Midbrain (tissue), 1 donor: ENCODE measurements around the gene ITPR2.

Experiments used
- DNase-seq: peaks from one replicate; lab custom pipeline; 2025; lab: John Stamatoyannopoulos, UW

The ITPR2 gene

DNA sequence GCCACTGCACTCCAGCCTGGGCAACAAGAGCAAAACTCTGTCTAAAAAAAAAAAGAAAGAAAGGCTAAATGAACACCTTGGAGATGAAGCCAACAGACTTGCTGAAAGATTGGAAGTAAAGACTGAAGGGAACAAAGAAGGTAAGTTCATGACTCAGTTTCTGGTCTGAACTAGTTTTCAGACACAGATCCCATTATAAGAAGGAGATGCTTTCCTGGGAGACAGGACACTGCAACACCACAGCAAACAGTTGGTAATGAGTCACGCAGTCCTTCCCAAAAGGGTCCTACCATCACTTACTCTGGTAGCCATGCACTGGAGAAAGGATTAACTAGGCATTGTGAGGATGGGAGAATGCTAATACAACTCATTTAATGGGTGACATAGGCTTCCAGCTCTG, 540.4 kb downstream of the ITPR2 start:
- no peak for DNase-seq

- no peak for DNase-seq
Observed at GRCh38 chr12:26290565-26290964, 542.4 kb downstream of the ITPR2 start.

DNA sequence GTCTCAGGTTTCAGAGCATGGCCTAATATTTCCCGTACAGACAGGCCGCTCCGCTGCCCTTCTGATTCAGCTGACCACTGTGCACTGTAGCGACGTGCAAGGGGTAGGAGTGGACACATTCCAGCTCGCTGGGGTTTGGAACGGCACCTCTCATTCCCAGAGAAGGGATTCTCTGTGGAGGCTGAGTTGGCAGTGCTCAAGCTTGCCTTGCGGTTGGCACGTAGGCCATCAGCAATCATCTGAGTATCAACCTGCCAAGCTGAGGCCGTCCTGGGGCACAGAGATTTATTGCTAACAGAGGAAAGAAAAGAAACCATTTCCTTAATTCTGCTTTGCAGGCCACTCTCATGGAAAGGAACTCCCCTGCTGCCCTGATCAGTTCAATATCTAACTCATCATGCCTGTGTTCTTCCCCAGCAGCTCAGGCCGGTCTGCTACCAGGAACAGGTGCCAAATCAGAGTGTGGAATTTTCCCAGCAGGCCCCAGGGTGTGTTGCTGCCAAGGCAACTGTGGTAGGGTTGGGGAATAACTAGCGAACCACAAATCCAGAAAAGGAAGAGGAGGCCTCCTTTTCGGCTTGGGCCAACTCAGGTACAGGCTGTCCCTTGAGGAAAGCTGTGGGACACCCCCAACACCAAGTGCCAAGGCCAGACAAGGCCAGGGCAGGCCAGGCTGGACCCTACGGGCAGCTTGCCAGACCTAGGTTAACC, 545.2 kb downstream of the ITPR2 start:
- no peak for DNase-seq
